H1 (cell line): Measurements from ENCODE around the gene KLHL41. TPM values are rescaled to one million over a fixed set of nuclear protein-coding genes. Genes with fewer than 3 reads are reported as not detected.
"Not testable (repeated sequence)": the region's sequence is repeated elsewhere in the genome, so short reads cannot be mapped to it uniquely, and the experiment has no call there.

ENCODE experiments used
- CTCF ChIA-PET: fragments of 300-600 bp; sonication (Branson Sonifier 250); formaldehyde crosslinking; loops from one replicate; lab custom pipeline; 2021; ENCODE audit not compliant: partially characterized antibody; lab: Charles Lee
- POLR2A ChIA-PET: fragments of 300-600 bp; sonication (Branson Sonifier 250); formaldehyde crosslinking; loops from one replicate; lab custom pipeline; 2021; ENCODE audit warnings: inconsistent platforms; ENCODE audit not compliant: partially characterized antibody; lab: Charles Lee
- DNase-seq, 2 experiments: peaks; one replicate each; pipeline versions ENCODE4 v3.0.0 to v3.0.0-alpha.2; 2010 to 2022; ENCODE audit warnings: low spot score in 2 of 2, low read depth in 1 of 2, mixed read lengths in 1 of 2
- FAIRE-seq: peaks from 2 replicates; lab custom pipeline; 2011; peaks lifted over from hg19 to GRCh38; lab: Jason Lieb, UNC
- H2AFZ ChIP-seq: 2 replicates; pipeline ENCODE4 v1.8.1; 2012; ENCODE audit warnings: low read length, inconsistent platforms
- H2AK5ac ChIP-seq: 2 replicates; pipeline ENCODE4 v1.6.1; 2013; ENCODE audit warnings: low read depth, low read length
- H2BK120ac ChIP-seq: replicated peaks from 2 replicates; pipeline ENCODE3; 2013; ENCODE audit warnings: low read depth, low read length, inconsistent platforms
- H2BK12ac ChIP-seq: 2 replicates; pipeline ENCODE4 v1.6.1; 2013; ENCODE audit warnings: low read depth, low read length
- H2BK15ac ChIP-seq: 2 replicates; pipeline ENCODE4 v1.6.1; 2013; ENCODE audit warnings: low read length
- H2BK20ac ChIP-seq: 2 replicates; pipeline ENCODE4 v1.6.1; 2013; ENCODE audit warnings: low read length
- H2BK5ac ChIP-seq: 2 replicates; pipeline ENCODE4 v1.6.1; 2013; ENCODE audit warnings: low read depth, low read length
- H3K14ac ChIP-seq: 2 replicates; pipeline ENCODE4 v1.6.1; 2013; ENCODE audit warnings: inconsistent platforms; ENCODE audit not compliant: insufficient read length
- H3K18ac ChIP-seq: 2 replicates; pipeline ENCODE4 v1.6.1; 2013; ENCODE audit warnings: low read length; ENCODE audit errors: extremely low read depth
- H3K23ac ChIP-seq: 2 replicates; pipeline ENCODE4 v1.6.1; 2013; ENCODE audit warnings: inconsistent platforms; ENCODE audit not compliant: insufficient read length
- H3K23me2 ChIP-seq: 2 replicates; pipeline ENCODE4 v1.6.1; 2013; ENCODE audit warnings: low read depth, low read length
- H3K27ac ChIP-seq: 2 replicates; pipeline ENCODE4 v1.6.1; 2011; ENCODE audit warnings: low read depth, low read length, inconsistent platforms
- H3K27me3 ChIP-seq, 4 experiments: replicated peaks in 1 of 4; 1 replicate in 1 of 4; 2 replicates in 3 of 4; pipeline versions ENCODE4 v1.6.1 to v1.8.1; 2011 to 2013; ENCODE audit warnings: low read length in 3 of 4, mild to moderate bottlenecking in 3 of 4, inconsistent platforms in 2 of 4, mixed read lengths in 2 of 4, moderate library complexity in 1 of 4; ENCODE audit not compliant: control insufficient read depth in 3 of 4, insufficient read depth in 3 of 4; ENCODE audit errors: extremely low read depth in 1 of 4
- H3K36me3 ChIP-seq, 4 experiments: 2 replicates each; pipeline versions ENCODE4 v1.6.1 to v1.8.1; 2011 to 2013; ENCODE audit warnings: mild to moderate bottlenecking in 4 of 4, low read length in 3 of 4, moderate library complexity in 2 of 4, control low read depth in 1 of 4, inconsistent platforms in 1 of 4; ENCODE audit not compliant: insufficient read depth in 4 of 4, control insufficient read depth in 2 of 4
- H3K4ac ChIP-seq: replicated peaks from 2 replicates; pipeline ENCODE3; 2013; ENCODE audit warnings: low read length, low read depth, mixed read lengths, inconsistent platforms; ENCODE audit not compliant: insufficient read length
- H3K4me1 ChIP-seq, 4 experiments: replicated peaks in 1 of 4; 1 replicate in 1 of 4; 2 replicates in 3 of 4; pipeline versions ENCODE4 v1.6.1 to v1.8.1; 2011 to 2013; ENCODE audit warnings: low read length in 3 of 4, inconsistent platforms in 2 of 4, mixed read lengths in 1 of 4; ENCODE audit not compliant: insufficient read depth in 4 of 4, control insufficient read depth in 3 of 4
- H3K4me2 ChIP-seq, 2 experiments: 2 replicates each; pipeline versions ENCODE4 v1.6.1 to v1.8.1; 2011 to 2013; ENCODE audit warnings: low read depth in 2 of 2, low read length in 2 of 2, control low read depth in 1 of 2, inconsistent platforms in 1 of 2, mild to moderate bottlenecking in 1 of 2; ENCODE audit not compliant: insufficient read depth in 1 of 2
- H3K4me3 ChIP-seq, 4 experiments: fragments of 200-600, 300-600 bp in 1 of 4; sonication (generic), shearing (Covaris generic), sonication (Bioruptor Twin) in 1 of 4; 2 replicates each; pipeline versions ENCODE4 v1.5.1 to v1.8.1; 2011 to 2016; ENCODE audit warnings: low read length in 4 of 4, low read depth in 3 of 4, control low read depth in 2 of 4, inconsistent platforms in 2 of 4, mild to moderate bottlenecking in 2 of 4, mixed read lengths in 1 of 4, moderate library complexity in 1 of 4; ENCODE audit not compliant: insufficient read depth in 2 of 4; ENCODE audit errors: extremely low read depth in 1 of 4
- H3K56ac ChIP-seq: replicated peaks from 2 replicates; pipeline ENCODE3; 2013; ENCODE audit warnings: low read depth, mild to moderate bottlenecking, mixed read lengths, low read length, inconsistent platforms; ENCODE audit not compliant: insufficient read length
- H3K79me1 ChIP-seq: 2 replicates; pipeline ENCODE4 v1.6.1; 2013; ENCODE audit warnings: low read depth, low read length, control low read depth
- H3K79me2 ChIP-seq, 2 experiments: 2 replicates each; pipeline versions ENCODE4 v1.6.1 to v1.8.1; 2012 to 2013; ENCODE audit warnings: low read length in 2 of 2, mild to moderate bottlenecking in 2 of 2, inconsistent platforms in 1 of 2; ENCODE audit not compliant: insufficient read depth in 2 of 2, control insufficient read depth in 1 of 2
- H3K9ac ChIP-seq, 4 experiments: replicated peaks in 1 of 4; 1 replicate in 1 of 4; 2 replicates in 3 of 4; pipeline versions ENCODE4 v1.6.1 to v1.8.1; 2011 to 2013; ENCODE audit warnings: low read depth in 3 of 4, low read length in 3 of 4, control low read depth in 2 of 4, mild to moderate bottlenecking in 2 of 4, moderate library complexity in 2 of 4, inconsistent platforms in 1 of 4; ENCODE audit errors: extremely low read depth in 1 of 4
- H3K9me3 ChIP-seq, 2 experiments: 2 replicates each; pipeline versions ENCODE4 v1.6.1 to v1.8.1; 2012 to 2013; ENCODE audit warnings: mild to moderate bottlenecking in 2 of 2, moderate library complexity in 2 of 2, control low read depth in 1 of 2, inconsistent platforms in 1 of 2, low read depth in 1 of 2, low read length in 1 of 2, mixed read lengths in 1 of 2; ENCODE audit not compliant: insufficient read depth in 2 of 2
- H4K20me1 ChIP-seq, 2 experiments: replicated peaks in 1 of 2; 2 replicates each; pipeline versions ENCODE3 to v1.8.1; 2011 to 2013; ENCODE audit warnings: inconsistent platforms in 2 of 2, low read length in 2 of 2, mild to moderate bottlenecking in 1 of 2; ENCODE audit not compliant: insufficient read depth in 2 of 2, control insufficient read depth in 1 of 2
- H4K5ac ChIP-seq: 2 replicates; pipeline ENCODE4 v1.6.1; 2013; ENCODE audit warnings: low read length, low read depth, mixed read lengths, inconsistent platforms; ENCODE audit not compliant: insufficient read length
- H4K8ac ChIP-seq: 2 replicates; pipeline ENCODE4 v1.8.0; 2013; ENCODE audit warnings: mild to moderate bottlenecking, moderate library complexity, low read length, inconsistent platforms; ENCODE audit not compliant: insufficient read depth; ENCODE audit errors: extremely low read depth
- H4K91ac ChIP-seq: replicated peaks from 2 replicates; pipeline ENCODE3; 2013; ENCODE audit warnings: low read length, mixed read lengths, inconsistent platforms; ENCODE audit not compliant: insufficient read length
- TCF12 ChIP-seq: IDR thresholded peaks from 2 replicates; pipeline ENCODE4 v1.6.1; 2011; ENCODE audit warnings: low read depth, mild to moderate bottlenecking, low read length
- WGBS, 2 experiments: shearing (Covaris generic) in 1 of 2; methylation state at CpG; one replicate each; pipeline versions ENCODE4 v1.1.6 to v1.1.7; 2013 to 2015; ENCODE audit warnings: low lambda C conversion rate in 2 of 2, mixed read lengths in 2 of 2, inconsistent platforms in 1 of 2, low coverage in 1 of 2, missing lambda C conversion rate in 1 of 2; ENCODE audit not compliant: insufficient replicate concordance in 2 of 2, insufficient coverage in 1 of 2, insufficient read length in 1 of 2; ENCODE audit errors: extremely low coverage in 1 of 2, missing lambda C conversion rate in 1 of 2; 5-methylcytosine and 5-hydroxymethylcytosine counted together
- polyA plus RNA-seq, 7 experiments: library from polyadenylated mRNA; depleted of rRNA in 3 of 7; stranded (reverse) in 5 of 7; unstranded in 2 of 7; fragments of >200 nt in 5 of 7; fragments of 200-250 nt in 2 of 7; gene quantifications; 1 replicate in 5 of 7; 2 replicates in 1 of 7; 4 replicates in 1 of 7; pipeline versions ENCODE4 v1.2.1 to v1.2.3, GENCODE V29; 2011 to 2013; ENCODE audit warnings: missing spikeins in 2 of 7, mixed read lengths in 2 of 7
- total RNA-seq: library from RNA; stranded (reverse); fragmentation: NEBNext Ultra II Directional; extraction: Animal tissue kit (Norgen Biotek cat#: 25700); gene quantifications from 2 replicates; pipeline ENCODE4 v1.2.1, GENCODE V29; 2021

Gene KLHL41
- total and polyA plus RNA-seq, 2 of the 8 experiments (the other 6 are each of a cell fraction or from before 2014, with no cell fraction given), result not detected

DNA sequence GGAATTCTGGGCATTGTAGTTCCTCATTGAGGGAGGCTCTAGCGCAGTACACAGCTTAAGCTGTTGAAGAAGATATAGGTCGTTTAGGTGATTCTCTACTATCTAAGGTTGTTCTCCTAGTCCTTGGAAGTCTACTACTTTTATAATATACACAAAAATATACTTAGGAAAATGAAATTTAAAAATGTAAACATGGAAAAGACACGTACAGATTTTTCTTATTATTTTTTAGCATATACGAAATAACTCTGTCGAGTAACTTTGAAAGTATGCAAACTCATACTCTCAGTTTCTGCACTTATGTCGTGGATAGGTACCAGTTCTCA is 64.4 kb downstream of the KLHL41 start (continued):
- TF ChIP-seq TCF12, result no peak
- TF ChIP-seq, all 59 proteins: peak for 0

DNA sequence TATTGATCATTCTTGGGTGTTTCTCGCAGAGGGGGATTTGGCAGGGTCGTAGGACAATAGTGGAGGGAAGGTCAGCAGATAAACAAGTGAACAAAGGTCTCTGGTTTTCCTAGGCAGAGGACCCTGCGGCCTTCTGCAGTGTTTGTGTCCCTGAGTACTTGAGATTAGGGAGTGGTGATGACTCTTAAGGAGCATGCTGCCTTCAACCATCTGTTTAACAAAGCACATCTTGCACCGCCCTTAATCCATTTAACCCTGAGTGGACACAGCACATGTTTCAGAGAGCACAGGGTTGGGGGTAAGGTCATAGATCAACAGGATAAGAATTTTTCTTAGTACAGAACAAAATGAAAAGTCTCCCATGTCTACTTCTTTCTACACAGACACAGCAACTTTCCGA is 65.0 kb downstream of the KLHL41 start:
- H2BK120ac ChIP-seq, H3K23ac ChIP-seq, H3K4me1 ChIP-seq, H3K79me1 ChIP-seq, H2AFZ ChIP-seq, H2BK5ac ChIP-seq, H3K4me3 ChIP-seq, H3K27me3 ChIP-seq, DNase-seq, H2AK5ac ChIP-seq, H3K23me2 ChIP-seq, H3K27ac ChIP-seq, H2BK12ac ChIP-seq, H3K4me2 ChIP-seq, H3K4ac ChIP-seq, H4K8ac ChIP-seq, H2BK15ac ChIP-seq, H4K5ac ChIP-seq, H4K20me1 ChIP-seq, H3K9ac ChIP-seq, H2BK20ac ChIP-seq, CTCF ChIA-PET, H3K56ac ChIP-seq, H4K91ac ChIP-seq, H3K36me3 ChIP-seq, H3K9me3 ChIP-seq, FAIRE-seq, H3K14ac ChIP-seq, H3K18ac ChIP-seq: not testable (repeated sequence)
- 87% methylated on average over 5 of the region's 5 CpGs; no CpG with 5 or more reads in 1 of the 2 experiments for WGBS, 2 experiments
- peaks cover 0 to 35% of the 10 kb centered on the region in 2 experiments; a peak in 3 of 4 replicates for H3K79me2 ChIP-seq
- POLR2A ChIA-PET, result interaction anchor here (0.7 kb wide), 1 partner anchor 10 kb away, joined by 3 read pairs; no protein-coding TSS in a partner anchor
